Muscle layer of duodenum (tissue), 2 donors: ENCODE measurements around the gene NIT1.
"Not testable (repeated sequence)": the region's sequence is repeated elsewhere in the genome, so short reads cannot be mapped to it uniquely, and the experiment has no call there.

ENCODE experiments used
- H3K27ac ChIP-seq: one replicate; pipeline ENCODE4 v1.7.0; 2013; ENCODE audit warnings: mild to moderate bottlenecking, low read length
- H3K27me3 ChIP-seq: one replicate; pipeline ENCODE4 v1.7.0; 2013; ENCODE audit warnings: low read depth, mild to moderate bottlenecking, control low read depth, low read length
- H3K36me3 ChIP-seq, 2 donors: one replicate each; pipeline ENCODE4 v1.7.0; 2013; ENCODE audit warnings: low read length in 2 of 2, control low read depth in 1 of 2, mild to moderate bottlenecking in 1 of 2; ENCODE audit not compliant: insufficient read depth in 2 of 2, control insufficient read depth in 1 of 2
- H3K4me1 ChIP-seq, 2 donors: one replicate each; pipeline ENCODE4 v1.7.0; 2013; ENCODE audit warnings: low read length in 2 of 2, mild to moderate bottlenecking in 2 of 2, control low read depth in 1 of 2, moderate library complexity in 1 of 2; ENCODE audit not compliant: insufficient read depth in 2 of 2, control insufficient read depth in 1 of 2
- H3K4me3 ChIP-seq, 2 donors: one replicate each; pipeline ENCODE4 v1.7.0; 2013; ENCODE audit warnings: low read length in 2 of 2, low read depth in 1 of 2, mild to moderate bottlenecking in 1 of 2
- H3K9me3 ChIP-seq, 2 donors: one replicate each; pipeline ENCODE4 v1.7.0; 2013; ENCODE audit warnings: low read length in 2 of 2, control low read depth in 1 of 2, mild to moderate bottlenecking in 1 of 2; ENCODE audit not compliant: control insufficient read depth in 1 of 2
- donor health status: healthy.

NIT1 gene

GRCh38 chr1:161098210-161099068 is 19.5 kb upstream of the NIT1 start, which contains the start of gene KLHDC9:
KLHDC9 (plus strand) TSS chr1:161098361; CDS start chr1:161098536, 175 bp downstream.
- H3K36me3 ChIP-seq, result peaks cover 14 to 18% of the 10 kb centered on the region in 2 donors
- H3K27me3 ChIP-seq, result no peaks in the 10 kb centered on the region
- peak within 1 kb of the TSS; percentile 62 for H3K27ac ChIP-seq
- H3K4me1 ChIP-seq, result peaks cover 0 to 16% of the 10 kb centered on the region in 2 donors
- no peaks in the 10 kb centered on the region for H3K9me3 ChIP-seq
- H3K4me3 ChIP-seq, result peak within 1 kb of the TSS; percentile 87 to 88

- Histone ChIP-seq H3K27me3 (no peaks in the 10 kb centered on the region), H3K36me3 (peaks cover 18% of the 10 kb centered on the region in 2 donors), H3K9me3 (no peaks in the 10 kb centered on the region), H3K27ac (no peak overlapping the region), H3K4me1 (peaks cover 0 to 16% of the 10 kb centered on the region in 2 donors), H3K4me3 (peak overlapping the region in 1 of 2 donors; percentile 88)
These were observed 18.7 kb upstream of the NIT1 start for GRCh38 chr1:161099090-161099802.

- Histone ChIP-seq H3K4me3 (no peak overlapping the region), H3K36me3 (peaks cover 18% of the 10 kb centered on the region in 2 donors), H3K27ac (no peak overlapping the region), H3K27me3 (no peaks in the 10 kb centered on the region), H3K4me1 (peaks cover 0 to 16% of the 10 kb centered on the region in 2 donors), H3K9me3 (no peaks in the 10 kb centered on the region)
These were observed 17.3 kb upstream of the NIT1 start for GRCh38 chr1:161100556-161100955.

- H3K4me3 ChIP-seq, result no peak overlapping the region
- no peaks in the 10 kb centered on the region for H3K4me1 ChIP-seq
- no peaks in the 10 kb centered on the region for H3K9me3 ChIP-seq
- H3K36me3 ChIP-seq, result peaks cover 7 to 14% of the 10 kb centered on the region in 2 donors
- no peak overlapping the region for H3K27ac ChIP-seq
- no peaks in the 10 kb centered on the region for H3K27me3 ChIP-seq
These were observed 11.5 kb upstream of the NIT1 start for GRCh38 chr1:161106431-161106830.

GRCh38 chr1:161111117-161111516 is 6.8 kb upstream of the NIT1 start:
- Histone ChIP-seq H3K4me1 (peaks cover 0 to 19% of the 10 kb centered on the region in 2 donors), H3K9me3 (no peaks in the 10 kb centered on the region), H3K27me3 (no peaks in the 10 kb centered on the region), H3K27ac (no peak overlapping the region), H3K4me3 (no peak overlapping the region), H3K36me3 (no peaks in the 10 kb centered on the region)

GRCh38 chr1:161111527-161111926 is 6.4 kb upstream of the NIT1 start:
- H3K4me3 ChIP-seq, result no peak overlapping the region
- H3K4me1 ChIP-seq, result peaks cover 0 to 23% of the 10 kb centered on the region in 2 donors
- no peaks in the 10 kb centered on the region for H3K9me3 ChIP-seq
- H3K27ac ChIP-seq, result no peak overlapping the region
- no peaks in the 10 kb centered on the region for H3K36me3 ChIP-seq
- no peaks in the 10 kb centered on the region for H3K27me3 ChIP-seq

- H3K36me3 ChIP-seq, result peaks cover 0 to 3% of the 10 kb centered on the region in 2 donors
- no peaks in the 10 kb centered on the region for H3K27me3 ChIP-seq
- no peaks in the 10 kb centered on the region for H3K9me3 ChIP-seq
- no peak overlapping the region for H3K4me3 ChIP-seq
- no peak overlapping the region for H3K27ac ChIP-seq
- H3K4me1 ChIP-seq, result peaks cover 4 to 32% of the 10 kb centered on the region in 2 donors
These were observed 4.0 kb upstream of the NIT1 start for GRCh38 chr1:161113915-161114314.

- H3K27ac ChIP-seq, result no peak overlapping the region
- H3K36me3 ChIP-seq, result peaks cover 0 to 3% of the 10 kb centered on the region in 2 donors
- H3K4me1 ChIP-seq, result peaks cover 10 to 38% of the 10 kb centered on the region in 2 donors
- H3K27me3 ChIP-seq, result no peaks in the 10 kb centered on the region
- H3K9me3 ChIP-seq, result no peaks in the 10 kb centered on the region
- no peak overlapping the region for H3K4me3 ChIP-seq
These were observed 3.3 kb upstream of the NIT1 start for GRCh38 chr1:161114556-161114955.

- Histone ChIP-seq H3K27me3 (no peaks in the 10 kb centered on the region), H3K27ac (no peak overlapping the region), H3K9me3 (no peaks in the 10 kb centered on the region), H3K36me3 (peaks cover 0 to 3% of the 10 kb centered on the region in 2 donors), H3K4me3 (no peak overlapping the region), H3K4me1 (peaks cover 15 to 45% of the 10 kb centered on the region in 2 donors)
These were observed 2.7 kb upstream of the NIT1 start for GRCh38 chr1:161115132-161115711.

- H3K9me3 ChIP-seq, H3K36me3 ChIP-seq, H3K27ac ChIP-seq, H3K27me3 ChIP-seq: not testable (repeated sequence)
- H3K4me3 ChIP-seq, result peak overlapping the region in 1 of 2 donors; percentile 99
- peaks cover 15 to 48% of the 10 kb centered on the region in 2 donors for H3K4me1 ChIP-seq
These were observed 1.9 kb upstream of the NIT1 start for GRCh38 chr1:161115961-161116360.
